K562 (cell line): Measurements from ENCODE around the gene SNRNP48. TPM values are rescaled to one million over a fixed set of nuclear protein-coding genes. Genes with fewer than 3 reads are reported as not detected.

Experiments used
- ATAC-seq: fragments of 200-7000 bp; cut with Tn5 transposase; 3 replicates; pipeline ENCODE4 v1.9.1; 2020; ENCODE audit warnings: moderate library complexity
- BruUV-seq: library from RNA; stranded (reverse); fragments of 400-500 nt; replicated peaks from 2 replicates; lab custom pipeline; 2021; lab: Mats Ljungman, UMichigan
- CTCF ChIA-PET: fragments of 300-600 bp; formaldehyde crosslinking; extraction: SDS; loops from one replicate; lab custom pipeline; 2021; ENCODE audit warnings: low intra/inter-chr PET ratio; lab: Yijun Ruan, JAX
- POLR2A ChIA-PET: fragments of 300-600, 350-650 bp; sonication (Branson Sonifier 250); formaldehyde crosslinking; extraction: SDS; loops from one replicate; lab custom pipeline; 2021; ENCODE audit warnings: antibody characterized with exemption, inconsistent platforms; lab: Yijun Ruan, JAX
- DNase-seq, 4 experiments: peaks; one replicate each; pipeline versions ENCODE4 v3.0.0 to v3.0.0-alpha.2; 2011 to 2018; ENCODE audit warnings: low spot score in 3 of 4, mixed read lengths in 3 of 4; ENCODE audit errors: extremely low read depth in 1 of 4
- FAIRE-seq: peaks from 2 replicates; lab custom pipeline; 2011; peaks lifted over from hg19 to GRCh38; lab: Jason Lieb, UNC
- H2AFZ ChIP-seq: 2 replicates; pipeline ENCODE4 v1.6.0; 2011; ENCODE audit warnings: low read depth, low read length, control low read depth, inconsistent platforms
- H3K27ac ChIP-seq: fragments of 200-600 bp; 3 replicates; pipeline ENCODE4 v1.8.0; 2011; ENCODE audit warnings: low read depth, mild to moderate bottlenecking, control low read depth, inconsistent platforms, low read length, moderate library complexity, mixed read lengths; ENCODE audit errors: extremely low read depth
- H3K27me3 ChIP-seq, 2 experiments: fragments of 300-600 bp in 1 of 2; 2 replicates in 1 of 2; 3 replicates in 1 of 2; pipeline versions ENCODE4 v1.6.0 to v1.8.0; 2011; ENCODE audit warnings: inconsistent platforms in 2 of 2, low read length in 2 of 2, mild to moderate bottlenecking in 1 of 2, mixed read lengths in 1 of 2, moderate library complexity in 1 of 2; ENCODE audit not compliant: control insufficient read depth in 2 of 2, insufficient read depth in 2 of 2
- H3K36me3 ChIP-seq: fragments of 300-600 bp; 3 replicates; pipeline ENCODE4 v1.8.0; 2011; ENCODE audit warnings: mild to moderate bottlenecking, low read length, inconsistent platforms; ENCODE audit not compliant: control insufficient read depth, insufficient read depth
- H3K4me1 ChIP-seq, 2 experiments: fragments of 200-600 bp in 1 of 2; replicated peaks in 1 of 2; 2 replicates in 1 of 2; 3 replicates in 1 of 2; pipeline versions ENCODE4 v1.5.1 to v1.8.0; 2011; ENCODE audit warnings: inconsistent platforms in 2 of 2, low read length in 2 of 2, mild to moderate bottlenecking in 1 of 2, mixed read lengths in 1 of 2, moderate library complexity in 1 of 2; ENCODE audit not compliant: control insufficient read depth in 2 of 2, insufficient read depth in 2 of 2
- H3K4me2 ChIP-seq: 2 replicates; pipeline ENCODE4 v1.6.1; 2011; ENCODE audit warnings: low read length, control low read depth, inconsistent platforms, mixed read lengths; ENCODE audit not compliant: insufficient read depth
- H3K4me3 ChIP-seq: fragments of 200-600 bp; sonication (generic), shearing (Covaris generic); 2 replicates; pipeline ENCODE4 v1.5.1; 2016; ENCODE audit warnings: control low read depth, inconsistent platforms
- H3K79me2 ChIP-seq: fragments of 200-600 bp; 3 replicates; pipeline ENCODE4 v1.8.0; 2011; ENCODE audit warnings: low read length, inconsistent platforms; ENCODE audit not compliant: control insufficient read depth, insufficient read depth
- H3K9ac ChIP-seq, 2 experiments: 2 replicates each; pipeline versions ENCODE4 v1.6.0 to v1.6.1; 2011; ENCODE audit warnings: low read depth in 2 of 2, low read length in 2 of 2, control low read depth in 1 of 2, inconsistent platforms in 1 of 2, mild to moderate bottlenecking in 1 of 2, mixed read lengths in 1 of 2; ENCODE audit not compliant: insufficient read depth in 1 of 2
- H3K9me1 ChIP-seq: one replicate; pipeline ENCODE4 v1.6.0; 2011; ENCODE audit warnings: inconsistent platforms, mild to moderate bottlenecking, low read length, moderate library complexity; ENCODE audit not compliant: control insufficient read depth, insufficient read depth
- H3K9me3 ChIP-seq: replicated peaks from 2 replicates; pipeline ENCODE4 v1.5.1; 2011; ENCODE audit warnings: low read depth, low read length, inconsistent platforms; ENCODE audit not compliant: control insufficient read depth, insufficient read depth
- H4K20me1 ChIP-seq: replicated peaks from 2 replicates; pipeline ENCODE4 v1.6.1; 2011; ENCODE audit warnings: low read length, inconsistent platforms, mixed read lengths; ENCODE audit not compliant: control insufficient read depth, insufficient read depth
- CBX2 ChIP-seq: fragments of 200-600 bp; sonication (generic); IDR thresholded peaks from one replicate; pipeline ENCODE4 v1.6.1; 2012; ENCODE audit warnings: mild to moderate bottlenecking, low read length, inconsistent platforms; ENCODE audit not compliant: insufficient read depth, poor library complexity, severe bottlenecking
- HDAC2 ChIP-seq: fragments of 450-650 bp; IDR thresholded peaks from 2 replicates; pipeline ENCODE4 v1.6.1; 2016; ENCODE audit warnings: mild to moderate bottlenecking
- HMGN3 ChIP-seq: IDR thresholded peaks from 2 replicates; pipeline ENCODE4 v1.6.1; 2011; ENCODE audit warnings: borderline replicate concordance, low read depth, mild to moderate bottlenecking, mixed read lengths, low read length; ENCODE audit not compliant: insufficient read length; ENCODE audit errors: extremely low read depth
- NR2C2 ChIP-seq, 2 experiments: fragments of 200-800 bp in 1 of 2; sonication (Bioruptor generic) in 1 of 2; sonication (generic) in 1 of 2; formaldehyde crosslinking in 1 of 2; IDR thresholded peaks; 2 replicates each; pipeline versions ENCODE4 v1.6.1 to v1.8.0; 2016 to 2022; ENCODE audit warnings: mild to moderate bottlenecking in 1 of 2, missing compliant biosample characterization in 1 of 2, missing genetic modification characterization in 1 of 2, missing genetic modification reagents in 1 of 2
- STAT5A ChIP-seq: IDR thresholded peaks from 2 replicates; pipeline ENCODE4 v1.6.1; 2012; ENCODE audit warnings: low read length, inconsistent platforms, borderline replicate concordance
- WHSC1 ChIP-seq: IDR thresholded peaks from one replicate; pipeline ENCODE4 v1.6.1; 2012; ENCODE audit warnings: low read length, control low read depth, inconsistent platforms
- ZNF165 ChIP-seq: fragments of 250-450 bp; sonication (Bioruptor Pico); IDR thresholded peaks from 2 replicates; pipeline ENCODE4 v1.4.0; 2020; ENCODE audit warnings: borderline replicate concordance
- ZNF354B ChIP-seq: fragments of 250-450 bp; sonication (Bioruptor Pico); IDR thresholded peaks from 2 replicates; pipeline ENCODE4 v1.4.0; 2020
- ZSCAN32 ChIP-seq: fragments of 450-650 bp; formaldehyde crosslinking; IDR thresholded peaks from 2 replicates; pipeline ENCODE4 v1.4.0; 2020; ENCODE audit warnings: mild to moderate bottlenecking, moderate library complexity
- WGBS: fragments of 100-300 bp; shearing (Covaris generic); methylation state at CpG from one replicate; pipeline ENCODE4 v1.1.6; 2016; ENCODE audit warnings: low coverage, mixed read lengths; ENCODE audit not compliant: insufficient coverage; ENCODE audit errors: missing lambda C conversion rate; 5-methylcytosine and 5-hydroxymethylcytosine counted together
- in situ Hi-C: fragments of 300-500 bp; cut with MboI; formaldehyde crosslinking; loops from 4 replicates; pipeline ENCODE4 v1.15.0; 2018; ENCODE audit warnings: inconsistent platforms, mixed read lengths
- intact Hi-C: fragments of 100-400 bp; cut with micrococcal nuclease; formaldehyde crosslinking; loops from 2 replicates; pipeline ENCODE4 v1.14.2; 2022
- polyA plus RNA-seq, 8 experiments: library from polyadenylated mRNA; depleted of rRNA in 4 of 8; stranded (reverse) in 5 of 8; unstranded in 3 of 8; fragments of >200 nt; fragmentation: Nextera tagmentation in 2 of 8; fragmentation: Illumina TruSeq in 1 of 8; extraction: Ambion mirVana in 2 of 8; extraction: Trizol in 1 of 8; gene quantifications; 2 replicates each; pipeline versions ENCODE4 v1.2.1 to v1.2.3, GENCODE V29; 2011 to 2014; ENCODE audit warnings: inconsistent platforms in 1 of 8, missing spikeins in 1 of 8
- total RNA-seq, 7 experiments: library from RNA; depleted of rRNA in 6 of 7; stranded (reverse); fragments of >200 nt in 6 of 7; fragmentation: Illumina TruSeq in 2 of 7; extraction: Trizol in 2 of 7; gene quantifications; 2 replicates each; pipeline versions ENCODE4 v1.2.1 to v1.2.3, GENCODE V29; 2011 to 2021; ENCODE audit warnings: low replicate concordance in 1 of 7
- TF ChIP-seq, protein P1 (sequence below): fragments of 150-350 bp; IDR thresholded peaks from 2 replicates; pipeline ENCODE4 v1.6.1; 2014; ENCODE audit warnings: low read depth, mild to moderate bottlenecking, low read length, borderline replicate concordance

Gene SNRNP48
- total and polyA plus RNA-seq, 9 of the 15 experiments (the other 6 are each of a cell fraction or from before 2014, with no cell fraction given): 6.2 to 32.9 (median 18.6) TPM

DNA sequence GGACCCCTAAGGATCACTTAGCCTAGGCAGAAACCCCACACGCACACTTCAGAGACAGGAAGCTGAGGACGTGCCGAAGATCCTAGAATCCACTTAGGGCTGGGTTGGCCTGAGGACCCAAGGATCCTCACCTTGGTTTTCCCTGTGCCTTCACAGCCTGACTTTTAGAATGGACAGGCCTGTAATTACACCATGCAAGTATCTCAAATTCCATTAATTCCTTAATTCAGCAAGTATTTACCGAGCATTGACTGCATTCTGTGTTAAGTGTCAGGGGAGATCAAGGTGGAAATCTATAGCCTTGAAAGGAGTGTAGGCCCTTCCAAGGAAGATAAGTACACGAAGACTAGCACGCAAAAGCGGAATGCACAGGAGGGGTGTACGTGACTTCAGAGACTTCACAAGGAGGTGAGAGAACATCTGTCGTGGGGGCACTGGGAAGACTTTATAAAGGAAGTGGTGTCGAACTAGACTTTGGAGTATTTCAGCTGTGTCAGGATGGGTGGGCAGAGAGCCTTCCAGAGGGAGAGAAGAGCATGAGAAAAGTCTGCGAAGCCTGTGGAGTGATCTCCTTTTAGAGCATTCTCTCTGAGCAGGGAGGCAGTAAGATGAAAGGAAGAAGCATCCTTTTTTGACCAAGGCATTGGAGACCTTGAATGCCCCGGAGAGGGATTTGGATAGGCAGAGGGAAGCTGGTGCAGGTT, 44.5 kb upstream of the SNRNP48 start:
- peaks cover 72 to 75% of the 10 kb centered on the region in 2 experiments for H3K27me3 ChIP-seq
- no peak overlapping the region for H3K27ac ChIP-seq
- H3K9me1 ChIP-seq: no peaks in the 10 kb centered on the region
- H3K4me1 ChIP-seq: peaks cover 0 to 21% of the 10 kb centered on the region in 2 experiments; a peak in 2 of 5 replicates
- H4K20me1 ChIP-seq: no peaks in the 10 kb centered on the region; the same call in 1 of the 2 replicates
- BruUV-seq: no TSS peak
- ChIA-PET POLR2A (interaction anchor here (1.5 kb wide), 1 partner anchor 24 kb away, joined by 3 read pairs; no protein-coding TSS in a partner anchor), CTCF (no interaction called here)
- 7% methylated on average over 12 of the region's 12 CpGs for WGBS
- no peak overlapping the region for H3K4me3 ChIP-seq
- H3K79me2 ChIP-seq: no peaks in the 10 kb centered on the region
- intact Hi-C loops (no loop called here), in situ Hi-C loops (no loop called here)
- no peak for TF ChIP-seq STAT5A
- peak; percentile 80 for TF ChIP-seq CBX2
- ATAC-seq: no peak
- DNase-seq: no peak
- peak; percentile 54 for FAIRE-seq
- H2AFZ ChIP-seq: no peak overlapping the region
- H3K9ac ChIP-seq: no peak overlapping the region
- no peaks in the 10 kb centered on the region for H3K9me3 ChIP-seq
- no peak overlapping the region for H3K4me2 ChIP-seq
- no peaks in the 10 kb centered on the region for H3K36me3 ChIP-seq

DNA sequence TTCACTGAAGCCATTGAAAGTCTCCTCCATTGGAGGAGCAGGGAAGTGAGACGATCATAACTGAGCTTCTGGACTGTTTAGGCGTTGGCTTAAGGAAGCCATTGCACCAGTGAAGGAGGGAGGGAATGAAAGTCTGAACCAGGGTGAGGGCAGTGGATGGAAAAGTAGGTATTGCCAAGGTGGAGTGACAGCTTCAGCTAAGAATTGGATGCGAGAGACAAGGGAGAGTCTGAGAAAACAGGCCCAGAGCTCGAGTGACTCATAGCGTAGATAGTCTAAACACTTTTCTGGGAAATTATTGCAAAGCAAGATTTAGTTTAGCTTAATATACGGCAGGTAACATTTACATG, 44.0 kb upstream of the SNRNP48 start:
- POLR2A ChIA-PET: interaction anchor here (1.5 kb wide), 1 partner anchor 24 kb away, joined by 3 read pairs; no protein-coding TSS in a partner anchor
- TF ChIP-seq HDAC2 (no peak), WHSC1 (no peak), ZNF165 (no peak), NR2C2 (CRISPR knock-in tag; IDR thresholded peaks at IDR 0.05) (no peak), NR2C2 (tag; IDR thresholded peaks at IDR 0.05) (no peak), ZNF354B (no peak), ZSCAN32 (CRISPR knock-in tag) (no peak), HMGN3 (no peak)
- TF ChIP-seq, protein P1, sequence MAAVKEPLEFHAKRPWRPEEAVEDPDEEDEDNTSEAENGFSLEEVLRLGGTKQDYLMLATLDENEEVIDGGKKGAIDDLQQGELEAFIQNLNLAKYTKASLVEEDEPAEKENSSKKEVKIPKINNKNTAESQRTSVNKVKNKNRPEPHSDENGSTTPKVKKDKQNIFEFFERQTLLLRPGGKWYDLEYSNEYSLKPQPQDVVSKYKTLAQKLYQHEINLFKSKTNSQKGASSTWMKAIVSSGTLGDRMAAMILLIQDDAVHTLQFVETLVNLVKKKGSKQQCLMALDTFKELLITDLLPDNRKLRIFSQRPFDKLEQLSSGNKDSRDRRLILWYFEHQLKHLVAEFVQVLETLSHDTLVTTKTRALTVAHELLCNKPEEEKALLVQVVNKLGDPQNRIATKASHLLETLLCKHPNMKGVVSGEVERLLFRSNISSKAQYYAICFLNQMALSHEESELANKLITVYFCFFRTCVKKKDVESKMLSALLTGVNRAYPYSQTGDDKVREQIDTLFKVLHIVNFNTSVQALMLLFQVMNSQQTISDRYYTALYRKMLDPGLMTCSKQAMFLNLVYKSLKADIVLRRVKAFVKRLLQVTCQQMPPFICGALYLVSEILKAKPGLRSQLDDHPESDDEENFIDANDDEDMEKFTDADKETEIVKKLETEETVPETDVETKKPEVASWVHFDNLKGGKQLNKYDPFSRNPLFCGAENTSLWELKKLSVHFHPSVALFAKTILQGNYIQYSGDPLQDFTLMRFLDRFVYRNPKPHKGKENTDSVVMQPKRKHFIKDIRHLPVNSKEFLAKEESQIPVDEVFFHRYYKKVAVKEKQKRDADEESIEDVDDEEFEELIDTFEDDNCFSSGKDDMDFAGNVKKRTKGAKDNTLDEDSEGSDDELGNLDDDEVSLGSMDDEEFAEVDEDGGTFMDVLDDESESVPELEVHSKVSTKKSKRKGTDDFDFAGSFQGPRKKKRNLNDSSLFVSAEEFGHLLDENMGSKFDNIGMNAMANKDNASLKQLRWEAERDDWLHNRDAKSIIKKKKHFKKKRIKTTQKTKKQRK: no peak

More for the DNA sequence above, 44.0 kb upstream of the SNRNP48 start:
- WGBS: 3% methylated on average over 6 of the region's 6 CpGs
- Histone ChIP-seq H4K20me1 (no peaks in the 10 kb centered on the region; the same call in 1 of the 2 replicates), H3K9me1 (no peaks in the 10 kb centered on the region), H2AFZ (no peak overlapping the region), H3K36me3 (no peaks in the 10 kb centered on the region), H3K4me3 (no peak overlapping the region), H3K27me3 (peaks cover 68 to 69% of the 10 kb centered on the region in 2 experiments), H3K4me1 (peaks cover 0 to 20% of the 10 kb centered on the region in 2 experiments; a peak in 2 of 5 replicates), H3K27ac (no peak overlapping the region), H3K9ac (no peak overlapping the region), H3K79me2 (no peaks in the 10 kb centered on the region), H3K9me3 (no peaks in the 10 kb centered on the region), H3K4me2 (no peak overlapping the region)
- DNase-seq (no peak), ATAC-seq (no peak), FAIRE-seq (no peak)
- CTCF ChIA-PET: no interaction called here
- in situ Hi-C loops: no loop called here
- intact Hi-C loops: no loop called here
- no TSS peak for BruUV-seq
